ENCODE measurements around the gene SLC38A10.

Gene SLC38A10

DNA sequence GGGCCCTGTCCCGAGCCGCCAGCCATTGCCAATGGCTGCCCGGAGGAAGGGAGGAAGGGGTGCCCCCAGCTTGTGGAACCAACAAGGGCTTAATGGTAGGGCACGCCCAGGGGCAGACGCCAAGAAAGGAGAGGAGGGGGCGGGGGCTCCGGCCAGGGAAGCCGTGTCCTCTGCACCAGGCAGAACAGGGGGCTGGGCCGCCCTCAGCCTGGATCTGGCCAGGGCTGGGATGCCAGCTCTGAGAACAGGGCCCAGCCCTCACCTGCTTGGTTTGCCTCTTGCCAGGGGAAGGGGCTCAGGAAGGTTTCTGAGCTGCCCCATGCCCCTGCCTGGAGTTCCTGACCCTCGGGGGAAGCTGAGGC is 35.8 kb upstream of the SLC38A10 start:
- DNase-seq, result no peak

DNA sequence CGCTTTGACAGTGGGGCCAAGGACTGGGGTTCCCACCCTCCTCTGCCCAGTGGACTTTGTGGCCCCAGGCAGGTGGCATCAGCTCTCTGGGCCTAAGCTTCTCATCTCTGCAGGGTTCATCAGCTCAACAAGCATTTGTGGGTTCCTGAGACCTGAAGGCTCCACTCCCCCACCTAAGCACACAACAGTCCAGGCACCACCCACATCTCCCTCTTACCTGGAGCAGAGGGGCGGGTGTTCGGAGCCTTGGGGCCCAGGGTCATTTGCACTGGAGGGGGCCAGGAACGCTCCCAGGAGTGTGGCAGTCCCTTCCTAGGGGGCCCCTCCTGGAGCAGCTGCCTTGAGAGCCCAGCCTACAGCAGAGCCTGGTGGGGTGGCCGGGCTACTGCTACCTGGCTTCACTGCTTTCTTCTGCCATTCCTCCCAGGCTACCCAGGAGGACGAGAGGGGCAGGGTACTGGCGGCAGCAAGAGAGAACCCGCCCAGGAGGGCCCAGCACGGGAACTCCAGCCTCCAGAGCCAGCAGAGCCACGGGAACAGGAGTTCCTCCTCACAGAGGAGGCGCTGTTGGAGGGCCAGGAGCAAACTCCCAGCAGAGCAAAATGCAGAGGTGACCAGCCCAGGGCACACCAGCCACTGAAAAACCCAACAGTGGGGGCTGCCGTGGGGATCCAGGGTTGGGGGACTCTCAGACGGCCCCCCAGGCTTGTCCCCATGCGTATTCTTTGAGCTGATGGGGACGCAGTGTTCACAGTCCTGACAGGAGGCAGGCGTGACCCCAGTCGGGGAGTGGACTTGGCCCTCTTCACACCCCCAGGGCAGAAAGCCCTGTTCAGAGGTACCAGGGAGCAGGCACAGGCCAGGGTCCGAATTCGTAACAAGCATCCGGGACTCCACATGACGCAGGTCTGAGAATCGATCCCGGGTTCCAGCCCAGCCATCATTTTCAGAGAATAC is 35.1 kb upstream of the SLC38A10 start:
- no peak for DNase-seq

DNA sequence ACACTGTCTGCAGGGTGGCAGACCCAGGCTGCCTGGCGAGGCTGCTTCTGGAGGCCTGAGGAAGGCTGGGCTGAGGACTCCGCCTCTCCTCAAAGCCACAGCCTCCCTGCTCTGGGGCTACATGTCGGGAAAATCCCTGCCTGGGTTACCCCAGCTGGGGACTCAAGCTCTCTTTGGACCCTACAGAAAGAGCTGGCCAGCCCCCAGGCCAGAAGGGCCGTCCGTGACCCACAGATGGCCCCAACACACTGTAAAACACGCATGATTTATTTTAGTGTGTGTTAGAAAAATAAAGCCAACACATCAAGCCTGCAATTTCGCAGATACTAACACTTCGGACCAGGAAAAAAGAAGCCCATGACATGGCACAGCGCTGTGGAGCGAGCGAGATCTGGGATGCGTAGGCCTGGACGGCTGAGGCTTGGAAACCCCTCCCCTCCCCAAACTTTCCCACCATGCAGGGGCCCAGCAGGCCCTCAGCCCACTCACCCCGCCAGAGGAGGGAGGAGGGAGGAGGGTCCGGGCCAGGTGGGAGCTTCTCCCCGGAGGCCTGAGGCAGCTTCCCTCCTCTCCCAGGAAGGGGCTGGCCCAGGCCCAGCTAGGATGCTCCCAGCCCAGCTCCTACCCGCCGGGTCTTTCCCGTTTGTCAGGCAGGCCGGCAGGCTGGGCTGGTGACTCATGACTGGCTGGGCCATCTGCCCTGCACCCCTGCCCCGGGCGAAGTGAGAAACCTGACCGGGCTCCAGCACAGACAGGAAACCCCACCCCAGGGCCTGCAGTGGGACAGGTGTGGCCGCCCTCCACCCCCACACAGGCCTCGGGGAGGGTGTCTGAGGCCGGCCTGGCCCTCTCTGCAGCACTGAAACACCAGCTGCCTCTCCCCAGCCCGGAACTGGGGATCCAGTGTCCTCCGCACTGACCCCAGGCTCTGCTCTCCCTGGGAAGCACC is 34.1 kb upstream of the SLC38A10 start:
- peak; percentile 85 for DNase-seq

DNA sequence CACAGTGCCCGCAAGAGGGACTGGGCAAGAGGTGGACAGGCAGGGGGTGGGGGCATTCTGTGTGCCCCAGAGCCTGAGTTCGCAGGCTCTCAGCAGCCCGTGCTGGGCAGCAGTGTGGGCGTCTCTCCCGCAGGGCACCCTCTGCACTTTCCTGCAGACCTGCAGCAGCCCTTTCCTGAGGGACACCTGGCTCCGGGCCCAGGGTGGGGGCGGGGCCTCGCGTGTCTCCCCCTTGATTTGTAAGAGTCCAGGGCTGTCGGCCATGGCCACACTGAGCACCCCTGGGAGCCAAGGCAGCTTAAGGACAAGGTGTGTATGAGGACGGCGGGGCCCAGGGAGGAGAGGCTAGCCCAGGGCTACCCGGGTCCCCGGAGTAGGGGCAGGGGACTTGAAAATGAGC is 33.4 kb upstream of the SLC38A10 start:
- no peak for DNase-seq

DNA sequence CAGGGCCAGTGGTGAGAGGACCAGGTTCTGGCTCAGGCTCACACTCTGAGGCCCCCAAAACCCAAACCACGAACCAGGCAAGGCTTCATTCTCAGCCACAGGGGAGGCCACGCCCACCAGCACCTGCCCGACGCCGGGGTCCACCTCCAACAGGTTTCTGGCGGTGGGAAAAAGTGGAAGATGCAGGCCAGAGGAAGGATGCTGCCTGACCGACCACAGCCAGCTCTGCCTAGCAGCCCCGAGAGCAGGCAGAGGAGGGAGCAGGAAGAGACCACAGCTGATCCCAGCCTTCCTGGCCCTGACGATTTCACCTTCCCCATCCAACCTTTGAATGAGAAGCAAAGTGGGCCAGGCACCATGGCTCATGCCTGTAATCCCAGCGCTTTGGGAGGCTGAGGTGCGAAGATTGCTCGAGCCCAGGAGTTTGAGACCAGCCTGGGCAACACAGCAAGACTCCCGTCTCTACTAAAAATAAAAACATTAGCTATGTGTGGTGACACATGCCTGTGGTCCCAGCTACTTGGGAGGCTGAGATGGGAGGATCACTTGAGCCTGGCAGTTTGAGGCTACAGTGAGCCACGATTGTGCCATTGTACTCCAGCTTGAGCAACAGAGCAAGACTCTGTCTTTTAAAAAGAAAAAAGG is 30.7 kb upstream of the SLC38A10 start:
- no peak for DNase-seq

DNA sequence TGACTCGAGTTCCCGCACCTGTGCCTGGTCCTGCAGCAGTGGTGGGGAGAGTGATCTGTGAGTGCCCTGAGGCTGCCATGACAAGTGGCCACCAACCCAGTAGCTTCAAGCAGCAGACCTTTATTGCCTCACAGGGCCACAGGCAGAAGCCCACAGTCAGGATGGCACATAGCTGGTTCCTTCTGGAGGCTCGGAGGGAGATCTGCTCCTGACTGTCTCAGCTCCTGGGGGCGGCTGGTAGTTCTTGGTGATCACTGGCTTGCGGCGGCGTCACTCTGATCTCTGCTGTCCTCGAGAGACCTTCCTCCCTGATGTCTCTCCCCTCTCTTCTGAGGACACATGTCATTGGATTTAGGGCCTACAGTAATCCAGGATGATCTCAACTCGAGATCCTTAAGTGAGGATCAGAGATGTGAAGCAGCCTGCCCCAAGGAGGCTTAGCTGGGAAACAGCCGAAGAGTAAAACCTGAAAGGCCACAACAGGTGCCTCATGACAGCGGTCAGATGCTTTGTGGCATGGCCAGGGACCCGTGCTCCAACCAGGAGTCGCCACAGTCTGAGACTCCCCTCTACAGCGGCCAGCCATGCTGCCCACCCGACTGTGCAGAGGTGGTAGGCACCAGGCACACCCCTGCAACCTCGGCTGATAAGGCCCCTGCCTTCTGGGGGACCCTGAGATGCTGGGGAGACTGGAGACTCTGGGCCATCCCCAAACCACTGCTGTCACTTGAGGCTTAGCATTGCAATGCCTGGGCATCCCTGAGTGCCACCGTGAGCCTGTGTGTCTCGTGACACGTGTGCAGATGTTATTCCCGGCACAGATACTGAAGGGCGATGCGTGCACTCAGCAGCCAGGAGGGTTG is 30.0 kb upstream of the SLC38A10 start:
- no peak for DNase-seq

DNA sequence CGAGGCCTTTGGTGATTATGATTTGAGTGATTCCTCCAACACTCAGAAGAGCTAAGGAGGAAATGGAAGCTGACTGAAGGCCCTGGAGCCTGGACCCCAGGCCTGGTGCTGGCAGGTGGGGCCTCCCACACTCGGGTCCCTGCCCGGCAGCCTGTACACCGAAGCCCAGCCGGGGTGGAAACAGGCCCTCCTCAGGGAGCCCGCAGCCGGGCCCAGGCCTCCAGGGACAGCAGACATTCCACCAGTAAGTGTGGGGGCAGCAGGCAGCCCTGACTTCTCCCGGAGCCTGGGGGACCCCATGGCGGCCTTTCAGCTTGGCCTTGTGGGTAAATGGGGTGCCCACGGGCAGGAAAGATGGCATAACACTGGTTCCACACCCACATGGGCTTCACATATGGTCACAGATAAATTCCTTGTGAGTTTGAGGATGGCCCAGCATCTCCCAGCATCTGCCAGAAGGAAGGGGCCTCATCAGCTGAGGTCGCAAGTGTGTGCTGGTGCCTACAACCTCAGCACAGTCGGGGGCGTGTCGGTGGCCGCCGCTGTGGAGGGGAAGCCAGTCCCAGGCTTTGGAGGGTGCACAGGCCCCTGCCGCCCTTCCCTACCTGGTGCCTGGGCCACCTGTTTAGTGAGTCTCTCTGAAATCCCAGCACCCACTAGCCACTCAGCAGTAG is 29.2 kb upstream of the SLC38A10 start:
- DNase-seq, result no peak

DNA sequence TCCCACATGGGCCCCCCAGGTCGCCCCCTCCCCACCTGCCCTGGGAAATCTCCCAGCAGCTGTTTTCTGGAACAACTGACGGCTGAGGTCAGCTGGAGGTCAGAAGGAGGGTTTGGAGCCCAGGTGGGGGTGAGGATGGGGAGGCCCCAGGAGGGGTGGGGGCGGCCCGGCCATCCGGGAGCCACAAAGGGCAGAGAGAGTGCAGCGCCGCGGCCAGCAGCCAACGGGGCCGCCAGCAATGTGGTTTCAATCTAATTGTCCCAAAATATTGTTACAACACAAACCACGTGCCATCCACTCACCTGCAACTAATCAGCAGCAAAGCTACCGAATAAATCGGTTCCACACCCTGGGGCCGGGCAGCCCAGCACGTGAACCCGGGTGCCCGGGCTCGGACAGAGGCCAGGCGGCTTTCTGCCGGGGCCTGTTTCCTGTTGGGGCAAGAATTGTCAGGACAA is 28.3 kb upstream of the SLC38A10 start:
- DNase-seq, result no peak

DNA sequence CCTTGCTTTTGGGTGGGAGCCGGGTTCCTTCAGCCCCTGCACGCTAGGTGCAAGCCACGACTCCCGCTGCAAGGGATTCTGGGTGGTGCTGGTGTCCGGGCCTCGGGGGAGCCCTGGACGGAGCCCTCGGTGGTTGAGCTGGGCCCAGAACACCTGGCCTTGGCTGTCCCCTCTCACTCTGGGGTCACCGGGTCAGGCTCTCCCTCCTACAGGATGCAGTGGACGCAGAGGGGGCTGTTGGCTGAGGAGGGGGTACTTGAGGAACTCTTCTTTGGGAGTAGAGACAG is 27.9 kb upstream of the SLC38A10 start:
- no peak for DNase-seq

DNA sequence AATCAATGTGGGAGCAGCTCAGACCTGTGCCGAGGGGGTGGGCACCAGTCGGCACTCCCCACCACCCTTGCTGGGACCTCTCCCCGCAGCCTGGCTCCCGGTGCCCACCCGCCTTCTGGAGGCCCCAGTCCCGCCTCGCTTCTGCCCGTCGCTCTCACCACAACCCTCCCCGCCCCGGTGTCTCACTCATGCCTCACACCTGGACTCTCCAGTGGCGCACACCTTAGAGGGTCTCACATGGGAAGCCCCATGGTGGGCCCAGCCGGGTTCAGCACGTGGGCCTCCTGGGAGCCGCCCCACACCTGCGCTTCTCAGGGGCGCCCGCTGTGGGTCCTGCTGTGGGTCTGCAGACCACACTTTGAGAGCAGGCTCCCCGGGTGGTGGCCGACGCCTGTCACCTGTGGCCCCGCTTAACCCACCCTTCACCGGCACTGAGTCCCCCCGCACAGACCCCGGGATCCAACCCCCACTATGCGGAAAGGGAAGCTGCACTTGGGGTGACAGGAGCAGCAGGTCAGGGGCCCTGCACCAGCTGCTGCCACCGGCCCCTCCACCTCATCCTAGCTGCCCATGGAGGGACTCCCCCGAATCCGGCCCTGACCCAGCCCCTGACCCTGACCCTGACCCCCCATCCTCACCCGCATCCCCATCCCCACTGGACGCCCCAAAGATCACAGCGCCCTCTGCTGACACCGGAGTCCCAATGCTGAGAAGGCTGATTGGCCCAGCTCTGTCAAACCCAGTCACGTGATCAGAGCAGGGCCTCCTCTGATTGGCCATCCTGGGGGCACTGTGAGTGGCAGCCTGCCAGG is 27.4 kb upstream of the SLC38A10 start:
- DNase-seq, result no peak

DNA sequence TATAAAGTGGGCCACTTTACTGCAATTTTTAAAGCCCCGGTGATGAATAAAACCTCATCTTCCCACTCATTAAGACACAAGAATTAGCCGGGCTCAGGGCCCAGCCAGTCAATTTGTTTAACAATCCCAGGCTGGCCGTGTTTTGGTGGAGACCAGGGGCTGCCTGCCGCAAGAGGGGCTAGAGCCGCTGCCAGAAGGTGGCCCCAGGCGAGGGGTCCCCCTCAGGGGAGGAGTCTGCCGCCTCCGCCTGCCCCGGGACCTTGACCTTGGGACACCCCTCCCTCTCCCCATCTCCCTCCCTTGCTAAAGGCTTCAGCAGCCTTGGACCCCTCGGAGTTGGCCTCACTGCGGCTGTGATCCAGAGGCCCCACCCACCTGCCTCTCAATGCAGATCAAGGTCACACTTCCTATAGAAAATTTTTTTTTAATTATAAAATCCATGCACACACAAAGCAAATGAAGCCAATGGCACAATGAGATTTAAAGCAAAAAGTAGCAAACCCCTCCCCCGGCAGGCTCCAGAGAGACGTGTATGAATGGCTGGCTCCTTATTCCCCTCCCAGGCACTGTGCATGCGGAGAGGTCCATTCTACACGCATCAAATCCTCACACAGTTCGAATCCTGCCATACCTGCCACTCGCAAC is 23.0 kb upstream of the SLC38A10 start:
- DNase-seq, result no peak

DNA sequence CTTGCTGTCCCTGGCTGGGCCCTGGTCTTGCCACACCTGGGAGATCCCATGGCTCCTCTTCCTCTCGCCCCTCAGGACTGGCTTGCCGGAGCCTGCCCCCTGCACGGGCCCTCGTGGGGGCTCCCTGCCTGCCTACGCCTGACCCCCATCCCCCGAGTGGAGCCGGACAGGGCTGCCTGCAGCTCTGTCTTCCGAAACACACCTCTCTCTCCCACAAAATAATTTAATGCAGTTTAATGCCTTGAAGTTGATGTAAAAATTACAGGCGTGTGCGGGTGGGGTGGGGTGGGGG is 22.4 kb upstream of the SLC38A10 start:
- DNase-seq, result no peak

DNA sequence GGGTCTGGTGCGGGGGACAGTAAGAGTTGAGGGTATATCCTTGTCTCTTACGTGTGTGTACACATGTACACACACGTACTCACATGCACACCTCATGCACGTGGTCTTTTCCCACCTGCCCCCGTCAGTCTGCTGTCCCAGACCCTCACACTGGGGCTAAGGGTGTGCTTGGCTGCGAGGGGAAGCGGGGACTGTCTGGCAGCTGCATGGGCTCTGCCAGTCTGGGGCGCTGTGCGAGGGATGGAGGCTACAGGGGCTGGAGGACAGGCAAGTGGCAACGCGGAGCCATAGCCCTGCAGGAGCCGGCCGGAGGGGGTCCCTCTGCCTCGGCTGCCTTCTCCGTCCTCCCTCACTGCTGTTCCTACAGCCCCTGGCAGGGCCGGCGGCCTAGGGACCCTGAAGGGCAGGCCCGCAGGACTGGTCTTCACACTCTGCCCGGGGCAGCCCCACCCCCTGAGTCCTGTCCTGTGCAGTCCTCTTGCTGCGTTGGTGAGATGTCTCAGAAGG is 20.8 kb upstream of the SLC38A10 start:
- DNase-seq, result no peak

DNA sequence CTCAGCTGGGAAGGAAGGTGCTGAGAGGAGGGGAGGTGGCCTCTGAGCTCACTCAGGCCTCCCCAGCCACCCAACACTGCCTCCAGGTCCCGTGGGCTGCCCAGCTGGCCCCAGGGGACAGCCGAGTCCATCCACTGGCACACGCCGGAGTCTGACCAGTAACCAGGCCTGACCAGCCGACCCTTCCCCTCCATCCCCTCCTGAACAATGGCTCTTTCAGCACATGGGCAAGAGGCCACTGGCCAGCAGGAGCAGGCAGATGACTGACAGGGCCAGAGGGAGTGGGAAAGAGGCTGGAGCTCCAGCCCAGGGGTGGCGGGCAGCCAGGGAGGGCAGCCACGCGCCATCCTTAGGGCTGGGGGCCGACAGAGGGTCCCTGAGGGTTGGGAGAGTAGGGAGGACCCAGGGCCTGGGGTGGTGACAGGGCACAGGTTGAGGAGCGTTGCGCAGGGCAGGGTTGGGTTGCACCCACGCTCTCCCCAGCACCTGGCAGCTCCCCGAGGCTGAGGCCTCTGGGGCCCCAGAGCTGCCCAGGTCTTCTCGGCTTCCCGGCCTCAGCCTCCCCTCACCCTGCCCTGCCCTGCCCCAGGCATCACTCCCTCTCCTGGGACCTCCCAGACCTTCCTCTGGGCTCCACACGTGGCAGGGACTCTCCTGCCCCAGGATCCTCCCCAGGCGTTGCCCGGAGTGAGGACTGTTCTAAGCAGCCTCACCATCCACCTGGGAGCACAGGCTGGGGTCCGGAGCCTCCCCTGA is 20.2 kb upstream of the SLC38A10 start:
- no peak for DNase-seq

DNA sequence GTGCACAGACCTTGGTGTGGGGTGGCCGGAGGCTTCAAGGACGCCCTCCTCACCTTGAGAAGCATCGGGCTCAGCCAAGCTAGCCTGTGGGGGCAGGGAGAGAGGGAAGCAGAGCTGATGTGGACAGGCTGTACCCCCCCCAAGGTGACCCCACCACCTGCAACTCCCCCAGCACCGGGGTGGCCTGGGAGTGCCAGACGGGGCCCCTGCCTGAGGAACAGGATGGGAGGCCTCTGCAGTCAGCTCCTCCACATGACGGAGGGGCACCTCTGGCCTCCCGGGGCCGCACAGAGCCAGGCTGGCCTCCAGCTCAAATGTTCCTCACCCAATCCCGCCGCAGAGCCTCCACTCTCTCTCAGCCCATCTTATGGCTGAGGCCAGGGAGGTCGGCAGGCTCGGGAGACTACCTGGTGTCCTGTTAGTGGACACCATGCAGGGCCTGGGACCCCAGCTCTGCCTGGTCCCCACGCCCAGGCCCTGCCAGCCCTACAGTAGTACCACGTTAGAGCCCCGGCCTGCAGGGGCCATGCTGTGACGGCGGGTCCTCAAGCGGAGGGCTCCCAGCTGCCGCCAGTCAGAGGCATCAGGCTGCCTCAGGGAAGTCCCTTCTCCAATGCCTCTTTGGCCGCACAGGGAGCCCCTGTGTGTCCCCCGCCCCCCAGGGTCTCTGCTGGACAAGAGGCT is 19.4 kb upstream of the SLC38A10 start:
- DNase-seq, result no peak

DNA sequence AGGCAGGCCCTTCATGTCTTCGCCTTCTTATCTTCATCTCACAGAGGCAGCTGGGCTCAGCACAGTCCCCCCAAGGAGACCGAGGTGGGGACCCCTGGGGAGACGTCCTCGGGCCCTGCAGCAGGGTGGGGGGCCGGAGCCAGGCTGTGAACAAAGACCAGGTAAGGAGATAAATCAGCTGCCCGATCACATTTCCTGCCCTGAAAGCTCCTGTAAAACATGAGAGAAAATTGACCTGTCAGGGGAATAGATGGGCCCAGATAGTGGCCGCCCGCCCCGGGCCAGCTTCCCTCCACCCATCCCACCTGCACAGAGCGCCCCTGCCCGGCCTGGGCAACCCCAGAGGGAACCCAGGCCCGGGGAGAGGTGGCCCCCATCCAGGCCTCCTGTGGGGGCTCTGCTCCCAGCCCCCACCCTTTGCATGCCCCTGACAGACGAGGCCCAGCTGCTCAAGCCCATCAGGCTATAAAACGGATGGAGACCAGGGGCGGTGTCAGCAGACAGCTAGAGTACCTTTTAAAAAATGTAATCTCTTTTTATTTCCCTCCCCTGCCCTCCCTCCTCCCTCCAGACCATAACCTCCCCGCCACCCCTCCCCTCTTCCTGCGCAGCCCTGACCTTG is 18.8 kb upstream of the SLC38A10 start:
- DNase-seq, result no peak

DNA sequence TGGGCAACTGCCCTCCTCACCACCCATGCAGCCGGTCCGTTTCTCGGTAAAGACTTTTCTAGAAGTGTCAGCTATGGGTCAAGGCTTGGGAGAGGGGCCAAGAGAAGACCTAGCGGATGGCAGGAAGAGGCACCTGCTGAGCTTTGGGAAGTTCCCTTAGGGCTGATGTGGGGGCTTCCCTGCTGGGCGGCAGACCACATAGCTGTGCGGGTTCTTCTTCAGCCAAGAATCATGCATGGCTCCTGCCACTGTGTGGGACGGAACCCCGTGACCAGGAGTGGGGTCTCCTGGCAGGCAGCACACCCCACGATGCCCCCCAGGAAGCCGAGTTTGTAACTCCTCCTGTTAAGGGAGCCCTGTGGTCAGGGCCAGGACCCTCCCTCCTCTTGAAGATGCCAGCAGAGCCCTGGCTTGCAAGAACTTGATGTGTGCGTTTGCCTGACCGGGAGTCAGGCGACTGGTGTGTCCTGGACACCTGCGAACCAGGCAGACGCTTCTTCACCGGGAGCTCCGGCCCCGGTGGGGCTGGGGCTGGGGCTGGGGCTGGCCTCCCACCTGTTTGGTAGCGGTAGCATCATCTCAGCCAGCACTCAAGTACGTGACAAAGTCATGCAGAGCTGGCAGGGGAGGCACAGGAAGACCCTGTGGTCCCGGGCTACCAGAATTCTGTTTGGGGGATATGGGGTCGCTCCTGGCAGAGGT is 17.7 kb upstream of the SLC38A10 start:
- no peak for DNase-seq

DNA sequence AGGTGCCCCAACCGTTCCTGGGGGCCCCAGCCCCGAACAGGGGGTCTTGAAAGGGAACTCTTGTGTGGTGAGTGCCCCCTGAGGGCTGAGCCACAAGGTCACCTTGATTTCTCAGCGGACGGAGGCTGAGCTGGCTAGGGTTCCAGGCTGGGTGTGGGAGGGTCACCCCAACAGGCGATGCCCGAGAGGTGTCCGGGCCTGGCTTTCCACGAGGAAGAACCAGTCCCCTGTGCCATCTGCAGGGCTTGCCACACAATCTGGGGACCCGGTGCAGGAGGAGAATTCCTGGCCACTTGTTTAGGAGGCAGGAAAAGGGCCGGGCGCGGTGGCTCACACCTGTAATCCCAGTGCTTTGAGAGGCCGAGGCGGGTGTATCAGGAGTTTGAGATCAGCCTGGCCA is 16.8 kb upstream of the SLC38A10 start:
- no peak for DNase-seq
